HTR-8/SVneo (cell line): ENCODE results near the gene SPOP.
"Not testable (repeated sequence)": the region's sequence is repeated elsewhere in the genome, so short reads cannot be mapped to it uniquely, and the experiment has no call there.

Experiments used
- DNase-seq: peaks from one replicate; pipeline ENCODE4 v3.0.0; 2011; ENCODE audit warnings: low spot score, mixed read lengths; ENCODE audit not compliant: insufficient read length
- FAIRE-seq: peaks from 2 replicates; lab custom pipeline; 2011; peaks lifted over from hg19 to GRCh38; lab: Jason Lieb, UNC

Gene SPOP

GRCh38 chr17:49664706-49665211, 13.1 kb downstream of the SPOP start:
- no peak for FAIRE-seq
- DNase-seq = no peak

GRCh38 chr17:49659661-49660382, 18.1 kb downstream of the SPOP start:
- no peak for FAIRE-seq
- DNase-seq = no peak

- peak; percentile 13 for FAIRE-seq
- DNase-seq = no peak
Observed at GRCh38 chr17:49656247-49656646, 21.6 kb downstream of the SPOP start.

GRCh38 chr17:49647256-49647585, 30.7 kb downstream of the SPOP start:
- FAIRE-seq (no peak), DNase-seq (no peak)

GRCh38 chr17:49646391-49647255, 31.3 kb downstream of the SPOP start:
- DNase-seq = peak; percentile 46
- FAIRE-seq = peak; percentile 23

- not testable (repeated sequence) for DNase-seq, FAIRE-seq
Observed at GRCh38 chr17:49646056-49646390, 31.9 kb downstream of the SPOP start.

- no peak for DNase-seq
- FAIRE-seq = no peak
Observed at GRCh38 chr17:49645654-49646053, 32.2 kb downstream of the SPOP start.

GRCh38 chr17:49640556-49640955, 37.3 kb downstream of the SPOP start:
- FAIRE-seq = no peak
- DNase-seq = no peak

- FAIRE-seq = peak; percentile 75
- DNase-seq = no peak
Observed at GRCh38 chr17:49638818-49639217, 39.1 kb downstream of the SPOP start.

- no peak for DNase-seq
- FAIRE-seq = no peak
Observed at GRCh38 chr17:49637739-49638138, 40.2 kb downstream of the SPOP start.

GRCh38 chr17:49637050-49637449, 40.8 kb downstream of the SPOP start:
- DNase-seq (peak; percentile 45), FAIRE-seq (no peak)

- DNase-seq = no peak
- FAIRE-seq = no peak
Observed at GRCh38 chr17:49635121-49635520, 42.8 kb downstream of the SPOP start.

- DNase-seq (no peak), FAIRE-seq (no peak)
Observed at GRCh38 chr17:49634485-49634860, 43.4 kb downstream of the SPOP start.

- no peak for DNase-seq
- no peak for FAIRE-seq
Observed at GRCh38 chr17:49633762-49634484, 44.0 kb downstream of the SPOP start.

- DNase-seq = no peak
- FAIRE-seq = no peak
Observed at GRCh38 chr17:49633250-49633649, 44.6 kb downstream of the SPOP start.

- FAIRE-seq (no peak), DNase-seq (no peak)
Observed at GRCh38 chr17:49632201-49632600, 45.7 kb downstream of the SPOP start.

- FAIRE-seq = no peak
Observed at GRCh38 chr17:49631496-49631895, 46.4 kb downstream of the SPOP start.

GRCh38 chr17:49630113-49630900, 47.6 kb downstream of the SPOP start:
- FAIRE-seq = no peak
- no peak for DNase-seq

More at GRCh38 chr17:49631496-49631895, 46.4 kb downstream of the SPOP start:
- no peak for DNase-seq

- FAIRE-seq = no peak
Observed at GRCh38 chr17:49629447-49629846, 48.5 kb downstream of the SPOP start.

GRCh38 chr17:49624896-49625295, 53.0 kb downstream of the SPOP start:
- DNase-seq (no peak), FAIRE-seq (no peak)

More at GRCh38 chr17:49629447-49629846, 48.5 kb downstream of the SPOP start:
- DNase-seq = no peak
